GM12801 (cell line): ENCODE results near the gene DUSP7.

Source experiments
- TF ChIP-seq, protein P1 (sequence below): IDR thresholded peaks from one replicate; pipeline ENCODE4 v1.5.1; 2011; ENCODE audit warnings: control low read depth; ENCODE audit not compliant: insufficient read length; ENCODE audit errors: extremely low read depth

DUSP7 gene

DNA sequence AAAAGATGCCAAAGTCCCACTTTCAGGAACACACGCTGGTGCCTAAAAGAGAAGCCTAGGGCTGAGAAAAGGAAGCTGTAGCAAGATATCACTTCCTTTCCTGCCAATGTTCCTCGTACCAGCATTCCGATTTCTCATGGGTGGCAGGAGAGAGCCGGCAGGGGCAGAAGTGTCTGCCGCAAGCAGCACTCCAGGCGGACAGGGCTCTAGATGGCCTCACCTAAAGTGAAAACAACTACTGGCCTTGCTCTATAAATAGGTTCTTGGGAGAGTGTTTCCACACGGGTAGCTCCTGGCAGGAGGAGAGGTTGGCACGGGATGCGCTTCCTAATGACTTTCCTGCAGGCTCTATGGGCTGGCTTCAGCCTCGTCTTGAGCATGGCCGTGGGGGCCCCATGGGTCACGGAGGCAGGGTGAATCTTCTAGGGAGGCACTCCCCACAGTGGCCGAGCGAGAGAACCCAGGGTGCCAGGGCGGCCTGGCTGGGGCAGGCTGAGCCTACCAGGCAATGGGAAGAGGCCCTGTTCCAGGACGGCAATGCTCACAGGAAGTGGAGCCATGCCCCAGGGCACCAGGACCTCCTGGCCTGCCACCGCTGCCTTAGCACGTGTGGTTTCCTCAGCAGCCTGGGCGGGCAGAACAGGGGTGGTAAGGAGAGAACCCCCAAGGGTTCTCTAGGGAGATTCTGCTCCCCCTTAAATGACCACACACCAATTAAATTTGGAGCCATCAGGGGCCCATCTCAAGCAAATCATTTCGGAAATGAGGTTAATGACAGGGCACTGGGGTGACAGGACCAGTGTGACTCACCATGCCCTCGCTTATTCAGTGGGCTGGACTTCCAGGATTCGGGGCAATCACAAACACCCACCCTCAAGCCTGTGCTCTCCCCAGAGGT lies 14.6 kb upstream of the DUSP7 start:
- TF ChIP-seq, protein P1, sequence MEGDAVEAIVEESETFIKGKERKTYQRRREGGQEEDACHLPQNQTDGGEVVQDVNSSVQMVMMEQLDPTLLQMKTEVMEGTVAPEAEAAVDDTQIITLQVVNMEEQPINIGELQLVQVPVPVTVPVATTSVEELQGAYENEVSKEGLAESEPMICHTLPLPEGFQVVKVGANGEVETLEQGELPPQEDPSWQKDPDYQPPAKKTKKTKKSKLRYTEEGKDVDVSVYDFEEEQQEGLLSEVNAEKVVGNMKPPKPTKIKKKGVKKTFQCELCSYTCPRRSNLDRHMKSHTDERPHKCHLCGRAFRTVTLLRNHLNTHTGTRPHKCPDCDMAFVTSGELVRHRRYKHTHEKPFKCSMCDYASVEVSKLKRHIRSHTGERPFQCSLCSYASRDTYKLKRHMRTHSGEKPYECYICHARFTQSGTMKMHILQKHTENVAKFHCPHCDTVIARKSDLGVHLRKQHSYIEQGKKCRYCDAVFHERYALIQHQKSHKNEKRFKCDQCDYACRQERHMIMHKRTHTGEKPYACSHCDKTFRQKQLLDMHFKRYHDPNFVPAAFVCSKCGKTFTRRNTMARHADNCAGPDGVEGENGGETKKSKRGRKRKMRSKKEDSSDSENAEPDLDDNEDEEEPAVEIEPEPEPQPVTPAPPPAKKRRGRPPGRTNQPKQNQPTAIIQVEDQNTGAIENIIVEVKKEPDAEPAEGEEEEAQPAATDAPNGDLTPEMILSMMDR = no peak

DNA sequence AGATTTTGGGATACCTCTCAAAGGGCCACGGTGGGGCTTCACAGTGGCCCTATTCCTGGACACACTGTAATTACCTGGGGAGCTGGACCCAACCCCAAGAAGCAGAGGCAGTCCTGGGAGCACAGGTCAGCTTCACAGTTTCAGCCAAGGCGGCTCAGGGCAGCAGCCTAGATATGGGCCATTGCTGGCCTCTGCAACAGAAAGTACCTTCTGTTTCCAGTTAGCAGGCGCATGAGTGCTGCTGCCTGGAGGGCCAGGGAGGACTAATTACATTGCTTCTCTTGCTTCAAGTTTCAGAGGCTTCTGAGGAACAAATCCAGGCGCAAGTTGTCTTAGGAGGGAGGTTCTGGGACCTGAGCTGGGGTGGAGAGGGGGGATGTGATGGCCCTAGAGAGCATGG lies 13.5 kb upstream of the DUSP7 start:
- TF ChIP-seq, protein P1 = no peak

DNA sequence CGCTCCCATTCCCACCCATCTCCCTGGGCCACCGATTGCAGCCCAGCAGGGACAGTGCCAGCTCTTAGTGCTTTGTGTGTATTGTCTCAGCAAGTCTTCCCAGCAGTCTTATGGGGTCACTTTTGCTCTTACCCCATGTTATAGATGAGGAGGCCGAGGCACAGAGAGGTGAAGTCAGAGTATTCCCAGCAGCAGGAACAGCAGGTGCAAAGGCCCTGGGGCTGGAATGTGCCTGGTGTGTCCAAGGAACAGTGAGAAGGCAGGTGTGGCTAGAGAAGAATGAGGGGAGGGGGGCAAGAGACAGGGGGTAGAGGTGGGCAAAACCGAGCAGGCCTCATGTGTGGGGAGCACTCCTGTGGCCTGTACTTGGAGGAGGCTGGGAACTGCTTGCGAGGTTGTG lies 12.8 kb upstream of the DUSP7 start:
- TF ChIP-seq, protein P1 = no peak

DNA sequence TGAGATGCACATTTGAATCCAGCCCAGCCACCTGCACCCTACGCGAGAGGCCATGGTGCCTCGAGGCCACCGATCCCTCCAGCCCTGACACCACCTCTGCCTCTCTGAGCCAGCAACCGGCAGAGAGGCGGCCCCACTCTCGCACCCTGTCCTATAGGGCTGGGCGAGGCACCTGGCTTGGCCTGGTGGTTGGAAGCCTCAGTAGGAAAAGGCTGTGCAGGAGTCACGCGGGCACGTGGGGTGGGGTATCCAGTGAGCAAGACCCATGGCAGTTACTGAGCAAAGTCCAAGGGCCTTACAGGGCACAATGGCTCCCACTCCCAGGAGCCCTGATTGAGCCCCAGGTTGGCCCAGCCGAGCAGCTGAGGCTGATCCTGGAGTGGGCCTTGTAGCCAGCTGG lies 12.4 kb upstream of the DUSP7 start:
- TF ChIP-seq, protein P1 = no peak

DNA sequence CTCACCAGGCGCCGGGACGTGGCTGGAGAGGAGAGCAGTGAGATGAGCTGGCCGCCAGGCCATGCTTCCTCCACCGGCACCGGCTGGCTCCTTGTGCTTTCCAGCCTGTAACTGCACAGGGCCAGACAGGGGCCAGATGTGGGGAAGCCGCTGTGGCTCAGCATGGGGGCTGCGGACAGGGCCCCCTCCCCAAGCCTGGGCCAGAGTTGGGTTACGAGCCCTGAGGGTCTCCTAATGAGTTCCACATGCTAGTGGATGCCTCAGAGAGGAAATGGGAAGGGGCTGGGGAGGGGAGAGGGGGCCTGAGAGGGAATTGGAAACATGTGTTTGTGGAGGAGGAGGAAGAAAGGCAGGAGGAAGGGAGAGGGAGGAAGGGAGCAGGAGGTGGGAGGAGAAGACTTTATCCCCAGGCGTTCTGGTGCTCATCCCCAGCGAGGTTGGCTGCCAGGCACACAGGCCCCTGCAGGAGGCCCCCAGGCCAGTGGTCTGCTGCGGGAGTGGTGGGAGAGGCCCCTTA lies 11.7 kb upstream of the DUSP7 start:
- TF ChIP-seq, protein P1 = no peak

DNA sequence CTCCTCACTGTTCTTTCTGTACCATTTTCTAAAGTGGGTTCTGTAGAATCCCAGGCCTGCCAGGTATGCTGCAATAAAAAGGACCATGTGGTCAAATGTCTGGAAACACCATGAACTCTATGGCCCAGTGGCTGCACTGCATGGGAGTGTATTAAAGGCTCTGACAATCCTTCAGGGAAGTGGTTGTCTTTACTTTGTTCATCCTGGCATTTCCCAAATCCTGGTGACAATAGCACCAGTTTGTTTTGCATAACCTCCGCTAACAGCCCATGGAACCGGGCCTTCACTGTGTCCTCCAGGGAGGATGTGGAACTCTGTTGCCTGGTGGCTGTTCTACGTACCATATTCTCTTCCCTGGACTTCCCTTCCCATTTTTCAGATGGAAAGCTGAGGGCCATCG lies 11.2 kb upstream of the DUSP7 start:
- TF ChIP-seq, protein P1 = no peak

DNA sequence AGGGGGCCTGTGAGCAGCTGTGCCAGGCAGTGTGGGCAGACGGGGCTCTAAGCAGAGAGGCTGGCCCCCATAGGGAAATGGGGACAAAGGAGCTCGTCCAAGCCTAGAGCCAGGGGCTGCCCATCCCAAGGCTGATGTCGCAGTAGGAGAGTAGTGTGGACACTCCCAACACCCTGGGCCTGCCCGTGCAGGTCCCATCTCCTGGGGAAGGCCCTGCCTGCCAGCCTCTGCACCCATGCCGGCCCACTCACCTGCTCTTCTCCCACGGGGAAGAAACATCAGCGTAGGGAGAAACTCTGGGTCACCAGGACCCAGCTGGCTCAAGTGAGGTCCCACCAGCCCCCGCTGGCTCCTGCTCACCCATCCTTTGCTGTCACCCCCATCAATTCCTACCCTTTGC lies 10.7 kb upstream of the DUSP7 start:
- TF ChIP-seq, protein P1 = no peak
